ENCODE measurements around the gene TRIM17.

The TRIM17 gene

DNA sequence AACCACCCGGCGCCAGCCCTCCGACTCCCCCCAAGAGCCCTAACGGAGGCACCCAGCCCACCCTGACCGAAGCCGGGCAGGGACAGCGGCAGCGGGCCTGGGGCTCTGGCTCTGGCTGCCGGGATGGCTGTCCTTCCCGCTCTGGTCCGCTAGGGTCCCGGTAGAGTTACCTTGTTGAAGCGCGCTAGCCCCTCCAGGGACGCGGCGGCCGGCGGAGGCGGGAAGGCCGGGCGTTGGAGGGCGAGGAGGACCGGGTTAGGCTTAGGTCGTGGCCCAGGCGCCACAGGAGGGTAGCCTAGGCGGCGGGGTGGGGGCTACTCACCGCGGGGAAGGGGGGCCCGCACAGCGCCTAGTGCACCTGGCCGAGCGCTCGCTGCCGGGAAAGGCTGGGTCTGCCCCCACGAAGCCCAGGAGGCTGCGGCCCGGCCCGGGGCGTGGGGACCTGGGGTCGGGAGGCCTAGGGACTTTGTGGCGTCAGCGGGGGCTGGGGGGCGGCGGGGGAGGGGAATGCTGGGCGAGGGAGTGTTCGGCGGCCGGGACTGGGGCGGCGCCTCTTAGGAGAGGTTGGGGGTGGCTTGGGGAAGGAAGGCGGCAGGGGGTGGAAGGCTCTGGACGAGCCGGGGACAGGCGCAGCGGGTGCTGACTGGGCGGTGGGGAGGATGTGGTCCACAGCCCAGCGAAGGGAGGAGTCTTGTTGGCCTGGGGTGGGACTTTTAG is at the start of gene TRIM17:
TRIM17 (minus strand) TSS at position 645 of the 717 bp plus-strand sequence. CDS start 1,789 bp downstream, outside the sequence.
- FAIRE-seq (no peak), DNase-seq (ENCODE audit: insufficient read length, low spot score) (no peak)
- no peak for TF ChIP-seq POLR2A (IDR thresholded peaks at IDR 0.05; ENCODE audit: low read depth, low read length)

DNA sequence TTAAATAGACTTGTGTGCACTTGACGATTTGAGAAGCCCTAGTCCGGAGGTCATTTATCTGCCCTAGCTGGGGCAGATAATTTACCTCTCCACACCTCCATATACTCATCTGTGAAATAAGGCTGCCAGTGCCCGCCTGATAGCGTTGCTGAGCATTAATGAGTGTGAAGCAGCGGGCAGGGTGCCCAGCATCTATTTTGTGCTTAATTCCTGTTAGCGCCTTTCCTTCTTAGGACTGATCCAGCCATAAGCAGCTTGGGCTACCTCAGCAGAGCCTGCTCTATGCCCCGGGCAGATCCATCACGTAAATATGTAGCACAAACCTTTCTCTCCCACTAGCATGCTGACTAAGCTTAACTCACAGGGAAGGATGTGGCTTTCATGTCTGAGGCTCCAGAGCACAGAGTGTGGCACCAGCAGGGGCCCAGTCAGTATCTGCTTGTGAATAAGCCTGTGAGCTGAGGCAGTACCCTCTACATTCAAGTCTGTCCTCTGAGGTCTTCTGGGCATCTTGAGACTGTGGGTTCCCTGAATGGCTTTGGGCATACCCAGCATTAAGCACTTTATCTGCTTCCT is 49.0 kb upstream of the TRIM17 start:
- DNase-seq (ENCODE audit: insufficient read length, low spot score) (no peak), FAIRE-seq (no peak)
- TF ChIP-seq POLR2A (IDR thresholded peaks at IDR 0.05; ENCODE audit: low read depth, low read length) = no peak

- FAIRE-seq (no peak), DNase-seq (ENCODE audit: insufficient read length, low spot score) (no peak)
- no peak for TF ChIP-seq POLR2A (IDR thresholded peaks at IDR 0.05; ENCODE audit: low read depth, low read length)
These were observed 48.5 kb upstream of the TRIM17 start for GRCh38 chr1:228465141-228465540.

- TF ChIP-seq POLR2A (IDR thresholded peaks at IDR 0.05; ENCODE audit: low read depth, low read length) = no peak
- FAIRE-seq (no peak), DNase-seq (ENCODE audit: insufficient read length, low spot score) (no peak)
These were observed 47.9 kb upstream of the TRIM17 start for GRCh38 chr1:228464487-228464983.

DNA sequence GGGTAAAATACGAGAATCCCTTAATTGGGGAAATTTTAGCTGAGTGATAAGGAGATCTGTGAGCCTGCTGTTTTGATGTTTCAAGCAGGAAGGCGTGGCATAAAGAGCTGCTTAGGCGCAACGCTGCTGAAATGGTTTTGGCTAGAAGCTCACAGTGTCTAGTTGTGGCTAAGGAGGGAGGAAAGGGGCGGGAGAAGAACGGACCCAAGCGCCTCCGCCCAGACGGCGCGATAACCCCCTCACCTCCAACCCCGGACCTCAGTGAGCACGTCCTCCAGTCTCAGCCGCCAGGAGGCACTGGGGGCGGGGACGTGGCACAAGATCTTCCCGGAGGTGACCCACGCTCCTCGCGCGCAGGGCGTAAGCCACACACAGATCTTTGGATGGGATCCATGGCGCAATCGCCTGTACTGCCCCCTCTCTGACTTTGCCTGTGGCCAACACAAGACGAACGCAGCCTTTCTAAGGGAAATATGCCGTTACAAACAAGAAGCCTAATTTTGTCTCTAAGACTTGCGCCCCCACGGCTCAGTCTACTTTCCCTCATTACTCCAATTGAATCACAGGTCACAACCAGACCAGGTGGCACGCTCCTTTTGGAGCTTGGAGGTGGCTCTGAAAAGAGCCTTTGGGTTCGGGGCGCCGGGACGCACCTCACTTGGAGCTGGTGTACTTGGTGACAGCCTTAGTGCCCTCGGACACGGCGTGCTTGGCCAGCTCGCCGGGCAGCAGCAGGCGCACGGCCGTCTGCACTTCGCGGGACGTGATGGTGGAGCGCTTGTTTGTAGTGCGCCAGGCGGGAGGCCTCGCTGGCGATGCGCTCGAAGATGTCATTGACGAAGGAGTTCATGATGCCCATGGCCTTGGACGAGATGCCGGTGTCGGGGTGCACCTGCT is 47.1 kb upstream of the TRIM17 start:
- DNase-seq (ENCODE audit: insufficient read length, low spot score) (no peak), FAIRE-seq (no peak)
- no peak for TF ChIP-seq POLR2A (IDR thresholded peaks at IDR 0.05; ENCODE audit: low read depth, low read length)

DNA sequence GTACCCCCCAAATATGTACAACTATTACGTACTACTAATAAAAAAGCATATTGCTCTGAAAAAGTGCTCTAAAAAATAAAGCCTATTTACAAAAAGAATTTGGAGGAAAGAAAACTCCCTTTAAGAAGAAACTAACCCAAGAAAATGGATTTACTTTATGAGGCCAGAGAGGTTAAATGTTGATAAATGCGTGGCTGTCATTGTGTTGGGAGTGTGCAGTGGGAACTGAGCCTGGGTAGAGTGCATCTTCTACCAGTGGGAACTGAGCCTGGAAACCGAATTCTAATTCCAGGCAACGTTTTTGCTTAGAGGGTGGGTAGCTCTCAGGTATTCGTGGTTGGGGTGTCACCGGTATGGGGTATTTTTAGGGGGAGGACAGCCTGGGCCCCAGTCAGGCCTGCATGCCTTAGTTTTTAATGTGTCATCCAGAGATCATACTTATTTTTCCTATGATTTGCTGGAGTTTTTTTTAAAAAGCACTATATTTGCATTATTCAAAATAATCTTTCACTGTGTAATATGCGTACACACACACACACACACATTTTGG is 46.4 kb upstream of the TRIM17 start:
- DNase-seq (ENCODE audit: insufficient read length, low spot score) (no peak), FAIRE-seq (no peak)
- no peak for TF ChIP-seq POLR2A (IDR thresholded peaks at IDR 0.05; ENCODE audit: low read depth, low read length)

DNA sequence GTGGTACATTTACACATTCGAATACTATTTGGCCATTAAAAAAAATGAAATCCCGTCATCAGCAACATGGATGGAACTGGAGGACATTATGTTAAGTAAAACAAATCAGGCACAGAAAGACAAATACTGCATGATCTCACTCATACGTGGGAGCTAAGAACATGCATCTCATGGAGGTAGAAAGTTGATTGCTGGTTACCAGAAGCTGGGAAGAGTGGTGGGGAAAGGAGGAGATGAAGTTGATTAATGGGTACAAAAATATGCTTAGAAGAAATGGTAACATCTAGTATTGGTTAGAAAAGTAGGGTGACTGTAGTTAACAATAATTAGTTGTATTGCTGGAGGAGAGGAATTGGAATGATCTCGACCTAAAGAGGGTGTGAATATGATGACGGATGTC is 45.9 kb upstream of the TRIM17 start:
- no peak for TF ChIP-seq POLR2A (IDR thresholded peaks at IDR 0.05; ENCODE audit: low read depth, low read length)

DNA sequence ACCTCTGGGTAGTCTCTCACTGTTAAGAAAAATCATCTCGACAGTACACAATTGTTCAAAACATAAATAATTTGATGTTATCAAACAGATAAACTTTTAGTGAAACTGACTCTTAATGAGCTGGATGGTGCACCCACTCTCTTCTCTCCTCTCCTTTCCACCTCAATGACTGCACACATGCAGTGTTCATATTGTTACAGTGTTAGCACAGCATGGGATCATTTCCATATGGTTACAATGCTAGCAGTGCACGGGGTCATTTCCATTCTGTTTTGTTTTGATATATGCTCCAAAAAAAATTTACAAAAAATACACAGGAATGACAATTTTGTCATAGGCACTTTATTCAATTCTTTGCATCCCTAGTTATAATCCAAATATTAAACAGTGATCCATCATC is 44.2 kb upstream of the TRIM17 start:
- FAIRE-seq (no peak), DNase-seq (ENCODE audit: insufficient read length, low spot score) (no peak)
- TF ChIP-seq POLR2A (IDR thresholded peaks at IDR 0.05; ENCODE audit: low read depth, low read length) = no peak

More for the DNA sequence above, 45.9 kb upstream of the TRIM17 start:
- FAIRE-seq (no peak), DNase-seq (ENCODE audit: insufficient read length, low spot score) (no peak)

- FAIRE-seq = no peak
- DNase-seq (ENCODE audit: insufficient read length, low spot score) = peak; percentile 69
- TF ChIP-seq POLR2A (IDR thresholded peaks at IDR 0.05; ENCODE audit: low read depth, low read length) = no peak
These were observed 42.7 kb upstream of the TRIM17 start for GRCh38 chr1:228459091-228459993.

DNA sequence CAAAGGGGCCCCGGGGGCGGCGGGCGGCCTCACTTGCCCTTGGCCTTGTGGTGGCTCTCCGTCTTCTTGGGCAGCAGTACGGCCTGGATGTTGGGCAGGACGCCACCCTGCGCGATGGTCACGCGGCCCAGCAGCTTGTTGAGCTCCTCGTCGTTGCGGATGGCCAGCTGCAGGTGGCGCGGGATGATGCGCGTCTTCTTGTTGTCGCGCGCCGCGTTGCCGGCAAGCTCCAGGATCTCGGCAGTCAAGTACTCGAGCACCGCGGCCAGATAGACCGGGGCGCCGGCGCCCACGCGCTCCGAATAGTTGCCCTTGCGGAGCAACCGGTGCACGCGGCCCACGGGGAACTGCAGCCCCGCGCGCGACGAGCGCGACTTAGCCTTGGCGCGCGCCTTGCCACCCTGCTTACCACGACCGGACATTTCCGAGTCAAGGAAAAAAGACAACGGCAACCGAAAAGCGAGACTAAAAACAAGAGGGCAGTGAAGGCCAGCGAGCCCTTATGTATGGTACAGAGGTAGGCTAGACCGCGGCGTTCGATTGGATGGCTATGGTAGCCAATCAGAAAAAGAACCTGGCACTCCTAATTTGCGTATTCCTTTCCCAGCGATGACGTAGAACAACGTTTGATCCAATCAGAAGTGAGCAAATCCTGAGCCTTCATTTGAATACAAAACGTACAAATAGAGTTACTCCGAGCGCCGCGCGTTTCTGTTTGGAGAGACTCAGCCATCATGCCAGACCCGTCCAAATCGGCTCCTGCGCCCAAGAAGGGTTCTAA is 40.9 kb upstream of the TRIM17 start:
- TF ChIP-seq POLR2A (IDR thresholded peaks at IDR 0.05; ENCODE audit: low read depth, low read length) = peak; percentile 74
- FAIRE-seq (no peak), DNase-seq (ENCODE audit: insufficient read length, low spot score) (peak; percentile 59)

GRCh38 chr1:228457017-228457395 is 40.3 kb upstream of the TRIM17 start:
- DNase-seq (ENCODE audit: insufficient read length, low spot score) (no peak), FAIRE-seq (no peak)
- no peak for TF ChIP-seq POLR2A (IDR thresholded peaks at IDR 0.05; ENCODE audit: low read depth, low read length)

DNA sequence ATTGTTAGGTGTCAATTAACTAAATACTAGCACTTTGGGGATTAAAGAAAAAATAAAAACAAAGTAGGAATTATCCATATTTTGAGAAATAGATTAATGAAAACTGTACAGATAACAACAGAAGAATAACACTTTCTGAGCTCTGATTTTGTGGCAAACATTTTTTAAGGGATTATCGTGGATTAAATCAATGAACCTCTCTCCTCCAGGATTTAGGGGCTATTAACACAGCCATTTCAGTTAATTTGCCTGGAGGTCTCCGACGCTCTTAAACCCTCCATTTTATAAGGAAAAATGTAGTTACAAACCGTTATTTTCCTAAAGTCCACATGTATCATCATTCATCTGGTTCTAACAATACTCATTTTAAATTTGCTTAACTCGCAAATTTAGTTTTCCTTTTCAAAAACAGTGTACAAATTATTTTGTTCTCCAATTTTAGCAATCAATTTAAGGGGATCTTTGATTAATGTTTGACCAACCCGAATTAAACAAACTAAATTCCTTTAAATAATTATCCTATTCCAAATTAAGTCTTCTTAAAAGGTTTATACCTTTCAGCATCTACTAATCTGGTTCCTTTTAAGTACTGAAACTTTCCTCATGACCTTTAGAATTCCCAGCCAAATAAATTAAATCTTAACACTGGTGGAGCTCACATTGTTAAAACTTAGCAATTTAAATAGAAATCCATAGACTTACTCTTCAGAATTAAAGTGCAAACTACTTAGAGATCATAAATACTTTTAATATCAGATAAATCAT is 39.8 kb upstream of the TRIM17 start:
- no peak for TF ChIP-seq POLR2A (IDR thresholded peaks at IDR 0.05; ENCODE audit: low read depth, low read length)
- DNase-seq (ENCODE audit: insufficient read length, low spot score) (no peak), FAIRE-seq (no peak)

Data from H54 (cell line).